Measurements from ENCODE around the gene OSTN. TPM values are rescaled to one million over a fixed set of nuclear protein-coding genes. Genes with fewer than 3 reads are reported as not detected.
"Not testable (repeated sequence)": the region's sequence is repeated elsewhere in the genome, so short reads cannot be mapped to it uniquely, and the experiment has no call there.

OSTN gene
- total RNA-seq, 1 donor from 2014 or later = 0.75 TPM

GRCh38 chr3:191176038-191176785, 22.8 kb upstream of the OSTN start:
- H3K27ac Mint-ChIP-seq (ENCODE audit: unreplicated experiment) = no peak overlapping the region
- peaks cover 4% of the 10 kb centered on the region for H3K4me1 Mint-ChIP-seq
- H3K9me3 Mint-ChIP-seq = peaks cover 3% of the 10 kb centered on the region
- no peak for TF ChIP-seq CTCF (conservative IDR thresholded peaks at IDR 0.05)
- no peak for DNase-seq (ENCODE audit: low read depth, low spot score)
- no peak overlapping the region for H3K4me3 Mint-ChIP-seq
- no peaks in the 10 kb centered on the region for H3K27me3 Mint-ChIP-seq (ENCODE audit: low read depth)
- H3K36me3 Mint-ChIP-seq (ENCODE audit: low read depth) = no peaks in the 10 kb centered on the region

DNA sequence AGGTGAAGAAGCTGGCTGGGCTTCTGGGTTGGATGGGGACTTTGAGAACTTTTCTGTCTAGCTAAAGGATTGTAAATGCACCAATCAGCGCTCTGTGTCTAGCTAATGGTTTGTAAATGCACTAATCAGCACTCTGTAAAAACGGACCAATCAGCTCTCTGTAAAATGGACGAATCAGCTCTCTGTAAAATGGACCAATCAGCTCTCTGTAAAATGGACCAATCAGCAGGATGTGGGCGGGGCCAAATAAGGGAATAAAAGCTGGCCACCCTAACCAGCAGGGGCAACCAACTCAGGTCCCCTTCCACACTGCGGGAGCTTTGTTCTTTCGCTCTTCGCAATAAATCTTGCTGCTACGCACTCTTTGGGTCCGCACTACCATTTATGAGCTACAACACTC, 13.7 kb upstream of the OSTN start:
- not testable (repeated sequence) for H3K4me1 Mint-ChIP-seq; H3K27me3 Mint-ChIP-seq (ENCODE audit: low read depth); H3K36me3 Mint-ChIP-seq (ENCODE audit: low read depth); H3K27ac Mint-ChIP-seq (ENCODE audit: unreplicated experiment); DNase-seq (ENCODE audit: low read depth, low spot score); H3K9me3 Mint-ChIP-seq; H3K4me3 Mint-ChIP-seq

- H3K4me3 Mint-ChIP-seq; H3K27me3 Mint-ChIP-seq (ENCODE audit: low read depth); DNase-seq (ENCODE audit: low read depth, low spot score); H3K27ac Mint-ChIP-seq (ENCODE audit: unreplicated experiment); H3K36me3 Mint-ChIP-seq (ENCODE audit: low read depth); H3K4me1 Mint-ChIP-seq: not testable (repeated sequence)
- peaks cover 12% of the 10 kb centered on the region for H3K9me3 Mint-ChIP-seq
Observed at GRCh38 chr3:191188246-191188645, 10.8 kb upstream of the OSTN start.

GRCh38 chr3:191192270-191192669, 6.8 kb upstream of the OSTN start:
- not testable (repeated sequence) for DNase-seq (ENCODE audit: low read depth, low spot score); H3K27ac Mint-ChIP-seq (ENCODE audit: unreplicated experiment); H3K4me3 Mint-ChIP-seq; H3K27me3 Mint-ChIP-seq (ENCODE audit: low read depth); H3K9me3 Mint-ChIP-seq; H3K4me1 Mint-ChIP-seq; H3K36me3 Mint-ChIP-seq (ENCODE audit: low read depth)

- Mint-ChIP-seq H3K27ac (ENCODE audit: unreplicated experiment) (no peak overlapping the region), H3K4me3 (no peak overlapping the region), H3K9me3 (peaks cover 5% of the 10 kb centered on the region), H3K4me1 (no peaks in the 10 kb centered on the region), H3K27me3 (ENCODE audit: low read depth) (no peaks in the 10 kb centered on the region), H3K36me3 (ENCODE audit: low read depth) (no peaks in the 10 kb centered on the region)
- TF ChIP-seq CTCF (conservative IDR thresholded peaks at IDR 0.05) = no peak
- no peak for DNase-seq (ENCODE audit: low read depth, low spot score)
Observed at GRCh38 chr3:191192941-191193340, 6.1 kb upstream of the OSTN start.

GRCh38 chr3:191197761-191198306, 1.2 kb upstream of the OSTN start:
- H3K9me3 Mint-ChIP-seq = peaks cover 1% of the 10 kb centered on the region

More at GRCh38 chr3:191197761-191198306, 1.2 kb upstream of the OSTN start:
- TF ChIP-seq CTCF (conservative IDR thresholded peaks at IDR 0.05) = no peak
- Mint-ChIP-seq H3K4me3 (no peak overlapping the region), H3K4me1 (no peaks in the 10 kb centered on the region), H3K36me3 (ENCODE audit: low read depth) (no peaks in the 10 kb centered on the region), H3K27me3 (ENCODE audit: low read depth) (peaks cover 4% of the 10 kb centered on the region), H3K27ac (ENCODE audit: unreplicated experiment) (no peak overlapping the region)
- DNase-seq (ENCODE audit: low read depth, low spot score) = no peak

All from neural crest cell (in vitro differentiated cells).